Activated CD4-positive, alpha-beta T cell treated with anti-CD3 and anti-CD28 coated beads, Interleukin-2, amount 50 U/mL, for 16 hours (primary cell): ENCODE data around the gene CCDC183.
"Not testable (repeated sequence)": the region's sequence is repeated elsewhere in the genome, so short reads cannot be mapped to it uniquely, and the experiment has no call there.

ENCODE experiments used
- DNase-seq: peaks from one replicate; pipeline ENCODE4 v3.0.0-alpha.2; 2020

Gene CCDC183

GRCh38 chr9:136760834-136761544 is 35.1 kb upstream of the CCDC183 start:
- DNase-seq: peak; percentile 37

- DNase-seq: no peak
Measured at GRCh38 chr9:136761545-136761981, 34.6 kb upstream of the CCDC183 start.

- DNase-seq: no peak
Measured at GRCh38 chr9:136762221-136762691, 33.9 kb upstream of the CCDC183 start.

- DNase-seq: peak; percentile 62
Measured at GRCh38 chr9:136762915-136763648, 33.1 kb upstream of the CCDC183 start.

GRCh38 chr9:136763649-136764035 is 32.5 kb upstream of the CCDC183 start:
- no peak for DNase-seq

- DNase-seq: no peak
Measured at GRCh38 chr9:136764301-136764891, 31.7 kb upstream of the CCDC183 start, which contains the start of gene LCN15. TSS of gene LCN15 (minus strand) at chr9:136764518. CDS start at chr9:136764488, 30 bp downstream.

GRCh38 chr9:136765041-136765440 is 31.1 kb upstream of the CCDC183 start:
- DNase-seq: no peak

GRCh38 chr9:136765745-136766409 is 30.3 kb upstream of the CCDC183 start:
- DNase-seq: not testable (repeated sequence)

- peak; percentile 61 for DNase-seq
Measured at GRCh38 chr9:136766410-136767120, 29.6 kb upstream of the CCDC183 start.

GRCh38 chr9:136769710-136770191 is 26.4 kb upstream of the CCDC183 start:
- DNase-seq: peak; percentile 58

- no peak for DNase-seq
Measured at GRCh38 chr9:136771907-136772415, 24.2 kb upstream of the CCDC183 start.

GRCh38 chr9:136773386-136774044 is 22.6 kb upstream of the CCDC183 start:
- DNase-seq: peak; percentile 35

GRCh38 chr9:136774416-136775045 is 21.6 kb upstream of the CCDC183 start:
- no peak for DNase-seq

GRCh38 chr9:136775191-136775590 is 20.9 kb upstream of the CCDC183 start:
- DNase-seq: no peak

GRCh38 chr9:136776947-136777346 is 19.2 kb upstream of the CCDC183 start:
- DNase-seq: no peak

GRCh38 chr9:136777359-136777758 is 18.8 kb upstream of the CCDC183 start:
- no peak for DNase-seq

- DNase-seq: no peak
Measured at GRCh38 chr9:136779808-136780207, 16.3 kb upstream of the CCDC183 start.

- DNase-seq: no peak
Measured at GRCh38 chr9:136782452-136782851, 13.7 kb upstream of the CCDC183 start.

- no peak for DNase-seq
Measured at GRCh38 chr9:136784249-136784996, 11.7 kb upstream of the CCDC183 start.

- no peak for DNase-seq
Measured at GRCh38 chr9:136784997-136785361, 11.2 kb upstream of the CCDC183 start.
